Naive B cell (primary cell): ENCODE data around the gene ZFHX3. TPM values are rescaled to one million over a fixed set of nuclear protein-coding genes. Genes with fewer than 3 reads are reported as not detected.

Experiments
- ATAC-seq, 2 donors: fragments of 150-1000 bp; cut with Tn5 transposase; 2 replicates each; pipeline ENCODE4 v1.10.0; 2021; ENCODE audit warnings: low read depth in 2 of 2, mild to moderate bottlenecking in 2 of 2, moderate library complexity in 2 of 2
- DNase-seq: peaks from one replicate; pipeline ENCODE4 v3.0.0; 2022
- H3K27ac Mint-ChIP-seq, 6 donors: one replicate each; pipeline ENCODE4 v1.8.0; 2020 to 2022; ENCODE audit warnings: mild to moderate bottlenecking in 6 of 6, mixed read lengths in 6 of 6, moderate library complexity in 5 of 6, inconsistent platforms in 2 of 6
- H3K27me3 Mint-ChIP-seq, 3 donors: one replicate each; pipeline ENCODE4 v1.8.0; 2021 to 2022; ENCODE audit warnings: mixed read lengths in 3 of 3, mild to moderate bottlenecking in 1 of 3
- H3K36me3 Mint-ChIP-seq, 2 donors: one replicate each; pipeline ENCODE4 v1.8.0; 2020 to 2022; ENCODE audit warnings: mixed read lengths in 2 of 2, inconsistent platforms in 1 of 2, mild to moderate bottlenecking in 1 of 2
- H3K4me1 Mint-ChIP-seq, 3 donors: one replicate each; pipeline ENCODE4 v1.8.0; 2020 to 2022; ENCODE audit warnings: mixed read lengths in 3 of 3, inconsistent platforms in 1 of 3, mild to moderate bottlenecking in 1 of 3, moderate library complexity in 1 of 3
- H3K4me3 Mint-ChIP-seq, 8 donors: one replicate each; pipeline ENCODE4 v1.8.0; 2020 to 2022; ENCODE audit warnings: mild to moderate bottlenecking in 8 of 8, mixed read lengths in 8 of 8, moderate library complexity in 8 of 8, inconsistent platforms in 2 of 8
- H3K9me3 Mint-ChIP-seq, 7 donors: one replicate each; pipeline ENCODE4 v1.8.0; 2020 to 2022; ENCODE audit warnings: mixed read lengths in 7 of 7, mild to moderate bottlenecking in 5 of 7, inconsistent platforms in 2 of 7, moderate library complexity in 1 of 7
- polyA plus RNA-seq, 6 donors: library from polyadenylated mRNA; unstranded; fragments of 300-500 nt; fragmentation: Illumina TruSeq; gene quantifications; one replicate each; pipeline ENCODE4 v1.2.3, GENCODE V29; 2021; ENCODE audit warnings: low read depth in 6 of 6

The ZFHX3 gene
- polyA plus RNA-seq, 6 donors from 2014 or later: 0.08 to 0.61 (median 0.24) TPM; not detected in 1

- Mint-ChIP-seq H3K27ac (no peak overlapping the region), H3K9me3 (peaks cover 0 to 2% (median 0%) of the 10 kb centered on the region in 7 donors)
These were observed 189.9 kb downstream of the ZFHX3 start for GRCh38 chr16:72857834-72858664.

GRCh38 chr16:72856797-72857196 is 191.1 kb downstream of the ZFHX3 start:
- H3K4me3 Mint-ChIP-seq: no peak overlapping the region
- H3K36me3 Mint-ChIP-seq: no peaks in the 10 kb centered on the region
- no peak for DNase-seq
- ATAC-seq: no peak
- peaks cover 15 to 16% (median 15%) of the 10 kb centered on the region in 3 donors for H3K4me1 Mint-ChIP-seq
- H3K27ac Mint-ChIP-seq: no peak overlapping the region
- H3K27me3 Mint-ChIP-seq: no peaks in the 10 kb centered on the region
- H3K9me3 Mint-ChIP-seq: peaks cover 0 to 2% (median 0%) of the 10 kb centered on the region in 7 donors

More at GRCh38 chr16:72857834-72858664, 189.9 kb downstream of the ZFHX3 start:
- ATAC-seq: no peak
- DNase-seq: no peak
- Mint-ChIP-seq H3K36me3 (peaks cover 0 to 1% of the 10 kb centered on the region in 2 donors), H3K27me3 (no peaks in the 10 kb centered on the region), H3K4me3 (no peak overlapping the region), H3K4me1 (peaks cover 15 to 16% (median 15%) of the 10 kb centered on the region in 3 donors)

DNA sequence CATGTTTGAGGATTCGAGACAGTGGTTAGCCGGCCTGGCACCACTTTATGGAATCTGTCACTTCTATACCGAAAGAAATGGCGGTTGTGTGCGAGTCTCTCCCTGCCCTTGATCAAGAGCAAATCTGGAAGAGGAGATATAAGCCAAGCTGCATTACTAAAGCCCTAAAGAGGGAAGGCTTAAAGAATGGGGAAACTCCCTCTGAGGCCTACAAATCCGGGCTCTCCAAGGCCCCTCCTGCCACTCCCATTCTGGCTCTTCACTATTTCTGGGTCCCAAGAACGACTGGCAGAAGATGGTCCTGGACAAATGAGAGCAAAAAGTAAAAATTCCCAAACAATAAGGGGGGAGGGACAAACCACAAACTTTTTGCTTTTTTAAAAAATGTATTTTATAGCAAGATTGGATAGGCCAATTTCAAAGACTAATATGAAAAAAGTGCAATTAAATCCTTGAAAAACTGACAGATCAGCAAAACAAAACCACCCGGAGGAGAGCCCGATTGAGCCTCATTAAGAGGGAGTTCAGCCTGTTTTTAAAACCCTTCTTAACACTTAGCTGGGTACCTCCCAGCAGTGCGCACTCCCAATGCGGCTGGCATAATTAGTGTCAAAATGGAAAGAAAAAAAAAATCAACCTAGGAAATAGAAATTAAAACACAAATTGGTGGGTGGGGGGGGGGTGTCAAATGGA is 193.5 kb downstream of the ZFHX3 start:
- ATAC-seq (no peak), DNase-seq (no peak)
- Mint-ChIP-seq H3K27ac (peak overlapping the region in 2 of 6 donors; percentile 17 to 80), H3K27me3 (peaks cover 0 to 5% (median 4%) of the 10 kb centered on the region in 3 donors), H3K4me1 (peaks cover 13 to 15% (median 15%) of the 10 kb centered on the region in 3 donors), H3K36me3 (no peaks in the 10 kb centered on the region), H3K4me3 (peak overlapping the region in 1 of 8 donors; percentile 46), H3K9me3 (no peaks in the 10 kb centered on the region)

GRCh38 chr16:72853575-72854266 is 194.2 kb downstream of the ZFHX3 start:
- peak overlapping the region in 5 of 8 donors; percentile 3 to 46 (median 14) for H3K4me3 Mint-ChIP-seq

DNA sequence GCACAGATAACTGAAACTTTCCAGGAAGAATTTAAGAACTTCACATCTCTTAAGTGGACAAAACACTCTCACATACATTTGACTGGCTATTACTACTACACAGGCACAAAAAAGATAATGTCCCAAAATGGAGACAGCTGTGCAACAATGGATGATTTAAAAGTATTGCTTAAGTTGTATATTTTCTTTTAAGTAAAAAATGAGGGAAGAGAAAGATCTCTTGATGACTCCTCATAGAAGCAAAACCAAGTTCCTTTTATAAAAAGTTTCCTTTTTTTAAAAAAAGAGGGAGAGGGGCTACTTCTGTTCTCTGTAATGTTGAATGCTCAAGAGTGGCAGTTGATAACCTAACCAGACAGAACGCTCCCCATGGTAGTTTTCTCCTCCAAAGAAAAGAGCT is 195.5 kb downstream of the ZFHX3 start:
- Mint-ChIP-seq H3K4me1 (peaks cover 15% of the 10 kb centered on the region in 3 donors), H3K27me3 (peaks cover 7 to 14% (median 8%) of the 10 kb centered on the region in 3 donors), H3K9me3 (no peaks in the 10 kb centered on the region), H3K36me3 (no peaks in the 10 kb centered on the region), H3K27ac (peak overlapping the region in 1 of 6 donors; percentile 44), H3K4me3 (no peak overlapping the region)
- DNase-seq (no peak), ATAC-seq (no peak)

More at GRCh38 chr16:72853575-72854266, 194.2 kb downstream of the ZFHX3 start:
- H3K4me1 Mint-ChIP-seq: peaks cover 13 to 15% (median 15%) of the 10 kb centered on the region in 3 donors
- no peaks in the 10 kb centered on the region for H3K36me3 Mint-ChIP-seq
- H3K27ac Mint-ChIP-seq: peak overlapping the region in 4 of 6 donors; percentile 10 to 80 (median 44)
- H3K9me3 Mint-ChIP-seq: no peaks in the 10 kb centered on the region
- peaks cover 3 to 6% (median 5%) of the 10 kb centered on the region in 3 donors for H3K27me3 Mint-ChIP-seq
- ATAC-seq (peak in 1 of 2 donors; percentile 23), DNase-seq (peak; percentile 7)

DNA sequence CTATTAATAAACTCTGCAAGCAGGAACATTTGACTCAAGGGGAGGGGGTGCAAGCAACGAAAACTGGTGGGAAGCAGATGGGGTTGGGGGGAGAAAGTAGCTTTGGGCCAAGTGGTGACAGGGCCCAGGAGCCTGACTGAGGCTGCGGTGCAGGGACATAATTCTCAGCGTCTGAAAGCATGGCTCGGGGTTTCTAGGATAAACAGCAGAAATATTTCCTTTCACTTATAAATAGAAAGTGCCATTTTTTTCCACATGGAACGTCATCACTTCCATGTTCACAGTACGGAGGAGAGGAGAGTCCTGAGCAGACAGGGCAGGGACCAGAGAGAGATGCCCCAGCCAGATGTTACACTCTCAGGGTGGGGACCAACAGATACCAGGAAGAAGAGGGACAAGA is 197.1 kb downstream of the ZFHX3 start:
- H3K9me3 Mint-ChIP-seq: no peaks in the 10 kb centered on the region
- no peak for ATAC-seq
- peaks cover 9 to 27% (median 14%) of the 10 kb centered on the region in 3 donors for H3K27me3 Mint-ChIP-seq
- DNase-seq: no peak
- peaks cover 20 to 26% (median 21%) of the 10 kb centered on the region in 3 donors for H3K4me1 Mint-ChIP-seq
- no peaks in the 10 kb centered on the region for H3K36me3 Mint-ChIP-seq
- H3K27ac Mint-ChIP-seq: no peak overlapping the region
- no peak overlapping the region for H3K4me3 Mint-ChIP-seq

DNA sequence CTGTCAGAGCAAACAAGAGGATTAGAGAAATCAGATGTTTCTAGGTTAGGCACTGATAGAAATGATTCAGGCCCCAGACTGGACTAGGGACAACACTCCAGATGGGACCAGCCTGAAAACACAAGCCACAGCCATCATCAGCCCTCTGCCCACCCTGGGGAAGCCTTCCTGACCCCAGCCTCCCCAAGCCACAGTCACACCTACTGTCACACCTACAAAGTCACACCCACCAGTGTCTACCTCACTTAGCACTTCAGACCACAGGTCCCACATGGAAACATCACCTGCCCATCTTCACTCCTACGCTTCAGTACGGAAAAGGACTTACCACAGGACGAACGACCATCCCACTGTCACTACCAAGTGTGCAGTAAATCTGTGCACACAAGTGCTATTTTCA is 197.9 kb downstream of the ZFHX3 start:
- Mint-ChIP-seq H3K36me3 (no peaks in the 10 kb centered on the region), H3K4me1 (peaks cover 26 to 35% (median 27%) of the 10 kb centered on the region in 3 donors), H3K27ac (no peak overlapping the region), H3K9me3 (no peaks in the 10 kb centered on the region), H3K4me3 (no peak overlapping the region), H3K27me3 (peaks cover 9 to 34% (median 22%) of the 10 kb centered on the region in 3 donors)
- no peak for DNase-seq
- ATAC-seq: no peak

DNA sequence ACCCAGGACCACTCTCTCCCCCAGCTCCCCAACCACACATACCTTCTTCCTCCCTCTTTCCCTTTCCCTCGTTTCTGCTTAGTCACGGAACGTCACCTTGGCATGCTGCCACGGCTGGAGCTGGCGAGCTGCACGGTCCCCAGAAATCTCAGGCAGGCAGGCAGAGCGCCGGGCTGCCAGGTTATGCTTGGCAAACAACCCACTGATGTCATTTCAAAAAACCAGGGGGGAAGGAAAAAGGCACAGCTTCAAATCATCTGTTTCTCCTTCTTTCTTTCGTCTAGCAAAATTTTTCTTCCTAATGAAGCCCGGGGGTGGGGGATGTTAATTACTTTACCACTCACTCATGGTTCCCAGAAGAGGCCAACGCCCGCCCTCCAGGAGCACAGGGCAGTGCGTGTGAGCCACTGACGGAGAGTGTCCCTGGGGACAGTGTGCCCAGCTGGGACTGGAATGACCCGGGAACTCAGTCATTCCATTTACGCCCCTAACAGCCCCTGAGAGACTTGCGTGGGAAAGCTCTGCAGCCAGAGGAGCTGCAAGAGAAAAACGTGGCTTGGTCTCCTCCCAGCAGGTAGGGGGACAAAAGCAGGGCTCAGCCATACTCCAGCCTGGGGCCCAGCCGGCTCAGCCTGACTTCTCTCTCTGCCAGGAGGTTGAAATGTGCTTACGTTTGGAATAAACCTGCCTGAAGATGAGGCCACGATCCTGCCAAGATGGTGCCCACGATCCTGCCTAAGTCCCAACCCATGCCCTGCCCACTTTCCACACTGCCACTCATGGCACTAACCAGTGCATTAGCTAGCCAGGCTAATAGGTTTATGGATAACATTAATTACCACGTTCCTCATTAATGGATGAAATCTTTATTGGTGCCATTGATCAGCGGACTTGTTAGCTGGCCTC is 198.9 kb downstream of the ZFHX3 start:
- Mint-ChIP-seq H3K9me3 (peaks cover 0 to 2% (median 0%) of the 10 kb centered on the region in 7 donors), H3K4me3 (no peak overlapping the region), H3K36me3 (no peaks in the 10 kb centered on the region), H3K27ac (peak overlapping the region in 2 of 6 donors; percentile 38 to 83), H3K27me3 (peaks cover 14 to 44% (median 32%) of the 10 kb centered on the region in 3 donors), H3K4me1 (peaks cover 27 to 38% (median 31%) of the 10 kb centered on the region in 3 donors)
- no peak for ATAC-seq
- DNase-seq: no peak

- Mint-ChIP-seq H3K27ac (no peak overlapping the region), H3K27me3 (peaks cover 18 to 49% (median 36%) of the 10 kb centered on the region in 3 donors), H3K36me3 (no peaks in the 10 kb centered on the region), H3K4me3 (no peak overlapping the region), H3K4me1 (peaks cover 25 to 32% (median 28%) of the 10 kb centered on the region in 3 donors), H3K9me3 (peaks cover 0 to 2% (median 0%) of the 10 kb centered on the region in 7 donors)
- no peak for DNase-seq
- ATAC-seq: no peak
These were observed 199.9 kb downstream of the ZFHX3 start for GRCh38 chr16:72848028-72848400.

- Mint-ChIP-seq H3K36me3 (no peaks in the 10 kb centered on the region), H3K27me3 (peaks cover 18 to 49% (median 36%) of the 10 kb centered on the region in 3 donors), H3K4me1 (peaks cover 25 to 32% (median 28%) of the 10 kb centered on the region in 3 donors), H3K4me3 (no peak overlapping the region), H3K27ac (no peak overlapping the region), H3K9me3 (peaks cover 0 to 2% (median 0%) of the 10 kb centered on the region in 7 donors)
- no peak for ATAC-seq
- DNase-seq: no peak
These were observed 200.5 kb downstream of the ZFHX3 start for GRCh38 chr16:72847187-72848027.

DNA sequence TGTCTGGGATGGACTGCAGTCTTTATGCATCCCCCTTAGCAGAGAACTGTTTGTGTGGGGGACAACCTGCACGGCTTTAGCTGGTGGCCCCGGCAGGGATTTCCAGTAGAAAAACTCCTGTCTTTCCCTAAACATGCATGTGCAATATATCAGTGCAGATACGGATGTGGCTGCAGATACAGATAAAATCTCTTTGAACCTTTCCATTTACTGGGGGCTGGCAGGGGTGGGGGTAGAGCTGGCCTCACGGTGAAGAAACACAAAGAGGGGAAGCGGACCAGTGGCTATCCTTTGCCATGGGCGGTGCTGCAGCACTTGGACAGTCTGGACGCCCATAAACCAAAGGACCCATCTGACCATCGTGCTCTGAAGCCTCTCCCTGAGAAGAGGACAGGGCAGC is 201.3 kb downstream of the ZFHX3 start:
- Mint-ChIP-seq H3K27me3 (peaks cover 18 to 49% (median 36%) of the 10 kb centered on the region in 3 donors), H3K36me3 (no peaks in the 10 kb centered on the region), H3K27ac (no peak overlapping the region), H3K4me1 (peaks cover 25 to 32% (median 28%) of the 10 kb centered on the region in 3 donors), H3K4me3 (no peak overlapping the region), H3K9me3 (peaks cover 0 to 2% (median 0%) of the 10 kb centered on the region in 7 donors)
- DNase-seq: no peak
- no peak for ATAC-seq
